GM12878 (cell line): Measurements from ENCODE around the gene DUSP22. TPM values are rescaled to one million over a fixed set of nuclear protein-coding genes. Genes with fewer than 3 reads are reported as not detected.

Experiments used
- BCLAF1 ChIP-seq: fragments of 450-650 bp; IDR thresholded peaks from 2 replicates; pipeline ENCODE4 v1.6.1; 2017; ENCODE audit warnings: antibody characterized with exemption, mild to moderate bottlenecking, moderate library complexity
- BHLHE40 ChIP-seq, 2 experiments: fragments of 450-650 bp in 1 of 2; IDR thresholded peaks; 2 replicates each; pipeline ENCODE4 v1.6.1; 2011 to 2017; ENCODE audit warnings: low read depth in 2 of 2, borderline replicate concordance in 1 of 2, improper control_type of control experiment in 1 of 2, low read length in 1 of 2, mild to moderate bottlenecking in 1 of 2
- E2F8 ChIP-seq: fragments of 450-650 bp; IDR thresholded peaks from 2 replicates; pipeline ENCODE4 v1.6.1; 2018; ENCODE audit warnings: mild to moderate bottlenecking, low read depth, moderate library complexity; ENCODE audit not compliant: partially characterized antibody
- JUND ChIP-seq: IDR thresholded peaks from 2 replicates; pipeline ENCODE4 v1.6.1; 2012; ENCODE audit warnings: low read depth, mild to moderate bottlenecking, low read length, improper control_type of control experiment, moderate library complexity
- MXI1 ChIP-seq: fragments of 150-350 bp; IDR thresholded peaks from 2 replicates; pipeline ENCODE4 v1.6.1; 2011; ENCODE audit warnings: low read depth, mild to moderate bottlenecking, inconsistent platforms, low read length, improper control_type of control experiment
- NFXL1 ChIP-seq: fragments of 450-650 bp; IDR thresholded peaks from 2 replicates; pipeline ENCODE4 v1.6.1; 2017; ENCODE audit warnings: antibody characterized with exemption, mild to moderate bottlenecking, borderline replicate concordance
- NFYA ChIP-seq: IDR thresholded peaks from 2 replicates; pipeline ENCODE4 v1.6.1; 2011; ENCODE audit warnings: low read depth, mild to moderate bottlenecking, low read length, improper control_type of control experiment, borderline replicate concordance
- PRDM15 ChIP-seq: fragments of 450-650 bp; formaldehyde crosslinking; IDR thresholded peaks from 2 replicates; pipeline ENCODE4 v1.4.0; 2020; ENCODE audit warnings: mild to moderate bottlenecking, moderate library complexity
- RB1 ChIP-seq: fragments of 450-650 bp; formaldehyde crosslinking; IDR thresholded peaks from 2 replicates; pipeline ENCODE4 v1.6.1; 2017; ENCODE audit warnings: mild to moderate bottlenecking, borderline replicate concordance
- TAF1 ChIP-seq: IDR thresholded peaks from 2 replicates; pipeline ENCODE4 v1.6.1; 2011; ENCODE audit warnings: mild to moderate bottlenecking, low read depth, low read length, borderline replicate concordance
- ZBTB4 ChIP-seq: fragments of 450-650 bp; formaldehyde crosslinking; IDR thresholded peaks from 2 replicates; pipeline ENCODE4 v1.4.0; 2022; ENCODE audit warnings: mild to moderate bottlenecking, moderate library complexity
- ZNF207 ChIP-seq: fragments of 450-650 bp; IDR thresholded peaks from 2 replicates; pipeline ENCODE4 v1.6.1; 2014; ENCODE audit warnings: antibody characterized with exemption, mild to moderate bottlenecking, borderline replicate concordance
- ZNF274 ChIP-seq: IDR thresholded peaks from one replicate; pipeline ENCODE4 v1.8.0; 2011; ENCODE audit not compliant: insufficient read length, insufficient read depth
- ZZZ3 ChIP-seq: IDR thresholded peaks from 2 replicates; pipeline ENCODE4 v1.6.1; 2011; ENCODE audit warnings: low read depth; ENCODE audit not compliant: control insufficient read depth, insufficient read length
- polyA plus RNA-seq, 11 experiments: library from polyadenylated mRNA; depleted of rRNA in 4 of 11; unstranded in 6 of 11; stranded (reverse) in 5 of 11; fragments of >200 nt; fragmentation: Nextera tagmentation in 4 of 11; fragmentation: Illumina TruSeq in 1 of 11; extraction: Ambion mirVana in 4 of 11; extraction: Trizol in 1 of 11; gene quantifications; 1 replicate in 1 of 11; 2 replicates in 10 of 11; pipeline versions ENCODE4 v1.2.1 to v1.2.3, GENCODE V29; 2011 to 2016; ENCODE audit warnings: inconsistent platforms in 2 of 11, missing spikeins in 2 of 11, low read depth in 1 of 11
- total RNA-seq, 4 experiments: library from RNA; depleted of rRNA in 3 of 4; stranded (reverse); fragments of >200 nt in 3 of 4; fragmentation: Illumina TruSeq in 1 of 4; extraction: Trizol in 1 of 4; gene quantifications; 2 replicates each; pipeline versions ENCODE4 v1.2.1 to v1.2.3, GENCODE V29; 2013 to 2021

Gene DUSP22
- total and polyA plus RNA-seq, 10 of the 15 experiments (the other 5 are each of a cell fraction or from before 2014, with no cell fraction given), result 78.9 to 156 (median 107) TPM

- TF ChIP-seq ZBTB4 (CRISPR knock-in tag), result 0 out of 2 replicates have a peak, but pooled peaks have one; percentile 48
- no peak for TF ChIP-seq PRDM15 (CRISPR knock-in tag)
- peak; percentile 54; the same call in 1 of the 2 replicates for TF ChIP-seq TAF1
- peak; percentile 33 to 57; a peak in 2 of 4 replicates for TF ChIP-seq BHLHE40 (IDR thresholded peaks at IDR 0.05; ENCODE audit: borderline replicate concordance in 1 of 2, low read depth in 2 of 2, low read length in 1 of 2)
- 0 out of 2 replicates have a peak, but pooled peaks have one; percentile 4 for TF ChIP-seq BCLAF1
- no peak for TF ChIP-seq JUND
- no peak for TF ChIP-seq NFYA
- TF ChIP-seq ZNF274, result no peak
- no peak; the same call in 1 of the 2 replicates for TF ChIP-seq ZNF207
- TF ChIP-seq E2F8, result no peak
- no peak; the same call in 1 of the 2 replicates for TF ChIP-seq MXI1
- no peak for TF ChIP-seq NFXL1
- 0 out of 2 replicates have a peak, but pooled peaks have one; percentile 16 for TF ChIP-seq RB1
- no peak for TF ChIP-seq ZZZ3
Observed at GRCh38 chr6:340991-341827, 48.9 kb downstream of the DUSP22 start (continued).
